HUDEP-2 (cell line): Measurements from ENCODE around the gene SEC11A.
A peak's percentile ranks its signal among the peaks of the same experiment; 100 is the strongest.
"Not testable (repeated sequence)": the region's sequence is repeated elsewhere in the genome, so short reads cannot be mapped to it uniquely, and the experiment has no call there.

Source experiments
- DNase-seq, 76 experiments: peaks; one replicate each; lab custom pipeline; 2025; ENCODE audit not compliant: unreplicated experiment in 76 of 76; lab: John Stamatoyannopoulos, UW

Gene SEC11A

DNA sequence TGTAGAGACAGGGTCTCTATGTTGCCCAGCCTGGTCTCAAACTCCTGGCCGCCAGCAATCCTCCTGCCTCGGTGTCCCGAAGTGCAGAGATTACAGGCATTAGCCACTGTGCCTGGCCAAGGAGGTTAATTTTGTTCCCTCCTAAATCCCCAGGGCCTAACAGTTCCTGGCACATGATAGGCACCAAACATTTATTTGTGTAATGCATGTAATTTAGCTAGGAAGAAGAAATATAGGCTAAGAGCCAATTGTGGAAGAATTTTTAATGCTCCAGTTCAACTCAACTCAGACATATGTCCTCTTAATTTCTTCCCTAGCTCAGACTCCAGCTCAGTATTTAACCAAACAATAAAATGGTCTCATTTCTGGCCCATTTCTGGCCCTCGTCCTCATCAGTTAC is 24.8 kb upstream of the SEC11A start:
- no peak for DNase-seq

DNA sequence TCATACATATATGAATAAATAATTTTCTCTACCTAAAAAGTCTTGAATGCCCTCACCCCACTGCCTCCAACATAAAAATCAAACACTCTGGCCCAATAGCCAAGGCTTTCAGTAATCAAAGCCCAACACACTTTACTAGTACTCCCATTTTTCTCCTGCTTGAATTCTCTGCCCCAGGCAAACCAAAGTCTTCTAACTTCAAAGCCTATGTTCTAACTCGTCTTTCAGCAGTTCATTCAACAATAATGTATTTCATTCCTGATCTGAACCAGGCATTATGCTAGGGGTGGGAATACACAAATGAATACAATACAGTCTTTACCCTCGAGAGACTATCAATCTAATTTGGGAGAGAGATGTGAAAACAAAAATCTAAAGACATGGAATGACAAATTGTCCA is 21.1 kb upstream of the SEC11A start:
- no peak for DNase-seq

DNA sequence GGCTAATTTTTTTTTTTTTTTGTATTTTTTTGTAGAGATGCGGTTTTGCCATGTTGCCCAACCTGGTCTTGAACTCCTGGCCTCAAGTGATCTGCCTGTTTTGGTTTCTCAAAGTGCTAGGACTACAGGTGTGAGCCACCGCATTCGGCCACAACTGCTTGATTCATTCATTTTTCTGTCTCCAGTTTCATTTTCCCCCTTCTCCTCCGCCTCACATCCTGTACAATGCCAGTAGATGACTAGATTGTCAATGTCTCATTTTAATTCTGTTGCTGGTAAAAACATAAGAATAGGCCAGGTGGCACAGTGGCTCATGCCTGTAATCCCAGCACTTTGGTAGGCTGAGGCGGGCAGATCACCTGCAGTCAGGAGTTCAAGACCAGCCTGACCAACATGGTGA is 20.4 kb upstream of the SEC11A start:
- DNase-seq = no peak

DNA sequence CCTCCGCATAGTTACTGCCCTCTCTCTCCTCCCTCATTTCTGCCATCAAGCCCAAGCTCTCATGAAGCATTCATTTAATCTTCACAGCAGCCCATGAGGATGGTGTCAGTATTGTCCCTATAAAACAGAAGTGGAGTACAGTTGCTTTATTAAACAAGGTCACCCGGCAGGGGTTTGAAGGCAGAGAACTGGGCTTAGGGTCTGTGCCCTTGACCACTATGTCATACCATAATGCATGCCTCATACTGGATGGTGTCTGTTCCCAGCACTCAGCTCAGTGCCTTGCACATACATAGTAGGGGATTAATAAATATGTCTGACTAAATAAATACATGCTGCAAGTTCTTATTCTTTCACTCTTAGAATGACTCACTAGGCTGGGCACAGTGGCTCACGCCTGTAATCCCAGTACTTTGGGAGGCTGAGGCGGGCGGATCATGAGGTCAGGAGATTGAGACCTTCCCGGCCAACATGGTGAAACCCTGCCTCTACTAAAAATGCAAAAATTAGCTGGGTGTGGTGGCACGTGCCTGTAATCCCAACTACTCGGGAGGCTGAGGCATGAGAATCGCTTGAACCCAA is 19.6 kb upstream of the SEC11A start:
- DNase-seq = not testable (repeated sequence)

- peak in 30 of 76 experiments; percentile 5 to 61 (median 22) for DNase-seq
Measured at GRCh38 chr15:84734794-84735479, 19.0 kb upstream of the SEC11A start.

DNA sequence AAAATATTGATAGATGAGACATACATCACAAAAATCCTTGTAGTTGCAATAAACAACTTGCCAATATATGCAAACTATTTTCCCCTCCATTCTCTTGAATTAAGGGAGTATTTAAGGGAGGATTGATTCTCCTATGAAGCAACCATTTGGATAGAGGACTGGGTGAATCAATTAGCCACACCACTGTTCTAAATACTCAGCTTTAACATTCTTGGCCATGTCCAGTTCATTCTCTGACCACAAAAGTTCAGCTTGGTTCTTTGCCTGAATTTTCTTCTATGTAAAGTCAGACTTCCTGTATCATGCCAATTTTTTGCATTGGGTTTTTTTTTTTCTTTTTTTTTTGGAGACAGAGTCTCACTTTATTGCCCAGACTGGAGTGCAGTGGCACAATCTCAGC is 15.8 kb upstream of the SEC11A start:
- DNase-seq = no peak

GRCh38 chr15:84727429-84727828 is 11.5 kb upstream of the SEC11A start:
- no peak for DNase-seq

DNA sequence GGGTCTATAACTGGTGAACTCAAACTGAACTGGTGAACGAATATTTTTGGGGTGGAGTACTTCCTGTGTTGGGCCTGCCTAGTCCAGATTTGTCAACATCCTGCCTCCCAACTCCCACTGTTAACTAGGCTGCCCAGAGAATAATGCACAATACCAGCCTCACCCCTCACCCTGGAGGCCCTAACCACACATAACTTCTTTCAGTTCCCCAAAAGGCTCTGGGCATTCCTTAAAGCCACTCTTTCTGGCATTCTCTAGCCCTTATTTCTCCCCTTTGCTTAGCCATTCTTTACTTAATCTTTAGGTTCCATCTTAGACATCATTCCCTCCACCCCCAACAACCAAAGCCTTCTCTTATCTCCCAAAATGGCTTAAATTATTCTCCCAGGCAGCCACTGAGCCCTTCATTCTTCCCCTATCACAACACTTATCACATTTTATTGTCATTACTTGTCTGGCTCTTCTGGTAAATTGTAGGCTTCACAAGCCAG is 9.1 kb upstream of the SEC11A start:
- DNase-seq = peak in 1 of 76 experiments; percentile 25

DNA sequence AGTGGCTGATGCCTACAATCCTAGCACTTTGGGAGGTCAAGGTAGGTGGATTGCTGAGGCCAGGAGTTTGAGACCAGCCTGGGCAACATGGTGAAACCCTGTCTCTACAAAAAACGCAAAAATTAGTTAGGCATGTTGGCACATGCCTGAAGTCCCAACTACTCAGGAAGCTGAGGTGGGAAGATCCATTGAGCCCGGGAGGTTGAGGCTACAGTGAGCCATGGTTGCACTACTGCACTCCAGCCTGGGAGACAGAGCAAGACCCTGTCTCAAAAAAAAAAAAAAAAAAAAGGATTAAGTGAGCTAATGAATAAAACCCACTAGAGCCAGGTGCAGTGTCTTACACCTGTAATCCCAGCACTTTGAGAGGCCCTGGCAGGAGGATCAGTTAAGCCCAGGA is 6.7 kb upstream of the SEC11A start:
- DNase-seq = no peak

GRCh38 chr15:84721371-84721770 is 5.4 kb upstream of the SEC11A start:
- DNase-seq = no peak

DNA sequence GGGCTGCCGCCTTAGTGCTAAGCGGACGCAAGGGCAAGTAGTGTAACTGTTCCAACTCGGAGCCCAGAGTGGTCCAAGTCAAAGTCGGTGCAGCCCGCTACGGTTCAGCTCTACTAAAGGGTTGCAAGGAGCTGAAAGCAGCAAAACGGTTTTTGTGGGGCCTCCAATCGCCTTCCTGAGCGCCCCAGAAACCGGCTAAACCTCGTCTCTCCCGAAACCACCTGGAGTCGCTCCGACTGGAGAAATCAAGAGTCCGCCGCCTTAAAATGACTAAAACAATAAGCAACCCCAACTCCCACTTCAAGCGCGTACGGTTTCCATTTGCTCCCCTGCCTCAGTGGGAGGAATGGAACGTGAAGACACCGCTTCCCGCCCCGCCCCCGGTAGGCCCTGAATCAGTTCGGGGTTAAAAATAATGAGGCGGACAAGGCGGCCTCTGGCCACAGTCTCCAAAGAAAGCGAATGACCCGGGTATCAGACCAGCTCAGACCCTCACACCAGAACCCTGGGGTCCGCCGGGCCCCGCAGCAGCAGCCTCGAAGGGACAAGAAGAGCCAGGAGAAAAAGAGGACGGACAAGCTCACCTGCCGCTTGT is 401 bp downstream of the SEC11A start:
- DNase-seq = peak in 38 of 76 experiments; percentile 1 to 77 (median 28)

DNA sequence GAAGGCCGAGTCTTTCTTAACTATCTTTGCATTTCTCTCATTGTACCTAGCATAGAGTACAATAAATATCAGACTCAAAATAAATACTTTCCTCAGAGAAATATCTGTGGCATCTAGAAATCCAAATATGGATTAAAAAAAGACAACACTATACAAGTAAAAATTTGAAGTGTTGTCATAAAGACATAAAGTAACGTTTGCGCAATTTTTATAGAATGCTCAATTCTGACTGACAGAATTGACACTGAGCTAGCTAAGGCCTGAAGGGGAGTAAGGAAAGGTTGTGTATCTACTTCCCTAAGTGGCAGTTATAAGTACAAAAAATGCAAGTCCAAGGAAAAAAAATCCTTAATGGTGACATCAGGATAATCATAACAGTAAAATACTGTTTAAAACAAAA is 1.1 kb downstream of the SEC11A start:
- no peak for DNase-seq

- no peak for DNase-seq
Measured at GRCh38 chr15:84714372-84714771, 1.6 kb downstream of the SEC11A start.

- DNase-seq = no peak
Measured at GRCh38 chr15:84703808-84704207, 12.1 kb downstream of the SEC11A start.

DNA sequence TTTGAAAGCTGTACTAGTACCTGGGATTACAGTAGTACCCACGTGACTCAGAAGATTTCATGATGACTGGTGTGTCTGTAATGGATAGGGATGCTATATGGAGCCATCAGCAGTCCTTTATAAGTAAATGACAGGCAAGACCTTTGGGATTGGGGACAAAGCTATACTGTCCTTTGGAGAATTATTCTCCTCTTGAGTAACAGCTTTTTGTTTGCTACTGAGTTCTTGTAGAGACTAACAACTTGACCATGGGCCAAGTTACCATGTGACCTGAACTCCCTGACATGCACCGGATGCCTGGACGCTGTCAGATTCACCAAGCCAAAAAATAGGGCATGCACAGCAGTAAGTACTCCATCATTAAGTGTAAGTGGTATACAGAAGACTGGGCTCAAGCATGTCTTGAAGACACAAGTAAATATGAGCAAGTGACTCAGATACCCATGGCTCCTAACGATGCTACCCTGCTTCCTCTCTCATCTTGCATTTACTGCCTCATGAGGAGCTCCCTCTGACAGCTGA is 12.9 kb downstream of the SEC11A start:
- no peak for DNase-seq

GRCh38 chr15:84699538-84700191 is 16.3 kb downstream of the SEC11A start:
- no peak for DNase-seq

DNA sequence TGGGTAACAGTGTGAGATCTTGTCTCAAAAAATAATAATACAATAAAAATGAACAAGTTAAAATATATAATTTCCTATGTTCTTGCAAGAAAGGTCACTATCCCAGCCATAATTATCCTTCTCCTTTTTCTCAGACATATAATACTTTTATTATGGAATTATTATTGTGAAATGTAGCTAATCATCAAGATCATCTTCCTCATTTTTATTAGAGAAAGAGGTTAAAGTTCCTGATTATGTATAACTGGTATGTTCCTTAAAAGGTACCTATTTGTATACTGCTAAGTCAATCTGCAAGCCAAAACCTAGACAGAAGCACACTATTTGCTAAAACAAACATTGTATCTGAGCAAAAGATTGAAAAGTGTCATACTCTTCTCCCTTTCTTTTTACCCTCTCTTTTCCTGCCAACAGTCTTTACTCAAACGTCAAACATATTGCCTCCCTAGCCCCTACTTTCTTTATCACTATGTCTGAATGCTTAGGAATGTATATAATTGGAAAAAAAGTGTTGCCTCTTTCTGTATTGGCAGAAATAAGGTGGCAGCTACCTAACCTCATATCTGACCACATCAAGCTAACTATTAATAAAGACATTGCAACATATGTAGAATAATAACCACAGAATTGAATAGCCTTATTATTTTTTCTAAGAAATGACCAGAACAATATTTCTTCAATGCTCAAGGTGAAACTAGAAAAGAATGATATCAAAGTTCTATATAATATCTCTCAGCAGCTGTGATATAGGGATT is 18.5 kb downstream of the SEC11A start:
- DNase-seq = no peak

DNA sequence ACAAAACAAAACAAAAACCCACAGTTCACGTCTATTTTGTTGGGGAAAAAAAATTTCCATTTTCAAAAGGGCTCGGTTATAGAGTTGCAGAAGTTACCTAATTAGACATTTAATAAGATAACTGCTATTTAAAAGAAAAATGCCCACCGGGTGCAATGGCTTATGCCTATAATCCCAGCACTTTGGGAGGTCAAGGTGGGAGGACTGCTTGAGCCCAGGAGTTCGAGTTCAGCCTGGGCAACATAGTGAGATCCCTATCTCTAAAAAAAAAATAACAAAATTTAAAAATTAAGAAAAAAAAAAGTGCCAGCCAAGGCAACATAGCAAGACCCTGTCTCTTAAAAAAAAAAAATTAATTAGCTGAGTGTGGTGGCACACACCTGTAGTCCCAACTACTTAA is 19.2 kb downstream of the SEC11A start:
- DNase-seq = no peak

DNA sequence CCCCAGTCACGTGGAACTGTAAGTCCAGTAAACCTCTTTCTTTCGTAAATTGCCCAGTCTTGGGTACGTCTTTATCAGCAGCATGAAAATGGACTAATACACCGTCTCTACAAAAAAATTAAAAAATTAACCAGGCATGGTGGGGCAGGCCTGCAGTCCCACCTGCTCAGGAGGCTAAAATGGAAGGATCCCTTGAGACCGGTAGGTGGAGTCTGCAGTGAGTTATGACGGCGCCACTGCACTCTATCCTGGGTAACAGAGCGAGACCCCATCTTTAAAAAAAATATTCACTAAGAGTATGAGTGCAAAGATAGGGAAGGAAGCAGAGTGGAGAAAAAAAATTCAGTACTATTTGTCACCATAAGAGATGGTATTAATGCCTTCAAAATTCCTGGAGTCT is 25.6 kb downstream of the SEC11A start:
- DNase-seq = no peak

DNA sequence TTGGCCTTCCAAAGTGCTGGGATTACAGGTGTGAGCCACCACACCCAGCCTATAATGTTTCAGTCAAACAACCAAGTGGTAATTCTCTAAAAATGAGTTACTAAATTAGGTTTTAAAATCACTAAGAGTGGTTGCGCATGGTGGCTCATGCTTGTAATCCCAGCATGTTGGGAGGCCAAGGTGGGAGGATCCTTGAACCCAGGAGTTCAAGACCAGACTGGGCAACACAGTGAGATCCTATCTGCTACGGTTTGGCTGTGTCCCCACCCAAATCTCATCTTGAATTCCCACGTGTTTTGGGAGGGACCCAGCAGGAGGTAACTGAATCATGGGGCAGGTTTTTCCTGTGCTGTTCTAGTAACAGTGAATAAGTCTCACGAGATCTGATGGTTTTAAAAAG is 26.1 kb downstream of the SEC11A start:
- no peak for DNase-seq

- DNase-seq = not testable (repeated sequence)
Measured at GRCh38 chr15:84686446-84686845, 29.5 kb downstream of the SEC11A start.
